SK-N-SH (cell line): ENCODE measurements around the gene LONRF2. TPM values are rescaled to one million over a fixed set of nuclear protein-coding genes. Genes with fewer than 3 reads are reported as not detected.

Source experiments
- CTCF ChIA-PET: fragments of 300-600, 350-600 bp; formaldehyde crosslinking; extraction: SDS; loops from one replicate; lab custom pipeline; 2021; lab: Yijun Ruan, JAX
- POLR2A ChIA-PET: fragments of 350-600 bp; sonication (Branson Sonifier 250); formaldehyde crosslinking; extraction: SDS; loops from one replicate; lab custom pipeline; 2020; ENCODE audit warnings: antibody characterized with exemption, inconsistent platforms; lab: Yijun Ruan, JAX
- DNase-seq: peaks from one replicate; pipeline ENCODE4 v3.0.0; 2012
- H2AFZ ChIP-seq: fragments of 200-600 bp; sonication (generic); 2 replicates; pipeline ENCODE4 v1.8.1; 2016; ENCODE audit warnings: antibody characterized with exemption, mild to moderate bottlenecking, low read depth
- H3F3A ChIP-seq: fragments of 200-600 bp; sonication (generic); replicated peaks from 2 replicates; pipeline ENCODE3; 2016; ENCODE audit warnings: antibody characterized with exemption, mild to moderate bottlenecking; ENCODE audit not compliant: insufficient read depth
- H3K27ac ChIP-seq, 2 experiments: fragments of 200-500 bp in 1 of 2; fragments of 200-600 bp in 1 of 2; sonication (Bioruptor generic) in 1 of 2; sonication (generic), shearing (Covaris generic) in 1 of 2; 2 replicates each; pipeline versions ENCODE4 v1.5.1 to v1.6.1; 2014 to 2016; ENCODE audit warnings: low read depth in 2 of 2, inconsistent platforms in 1 of 2, low read length in 1 of 2, mild to moderate bottlenecking in 1 of 2, mixed read lengths in 1 of 2
- H3K27me3 ChIP-seq: fragments of 200-600 bp; sonication (generic), shearing (Covaris generic); 2 replicates; pipeline ENCODE4 v1.6.1; 2016; ENCODE audit warnings: mixed run types; ENCODE audit not compliant: insufficient read depth
- H3K36me3 ChIP-seq, 2 experiments: fragments of 200-500 bp in 1 of 2; fragments of 200-600 bp in 1 of 2; sonication (Bioruptor generic) in 1 of 2; sonication (generic) in 1 of 2; replicated peaks in 1 of 2; 2 replicates each; pipeline versions ENCODE3 to v1.5.1; 2014 to 2016; ENCODE audit warnings: low read length in 1 of 2, mild to moderate bottlenecking in 1 of 2; ENCODE audit not compliant: insufficient read depth in 2 of 2, control insufficient read depth in 1 of 2
- H3K4me1 ChIP-seq, 2 experiments: fragments of 200-500 bp in 1 of 2; fragments of 200-600 bp in 1 of 2; sonication (Bioruptor generic) in 1 of 2; sonication (generic), shearing (Covaris generic) in 1 of 2; 2 replicates each; pipeline versions ENCODE4 v1.5.1 to v1.6.1; 2014 to 2016; ENCODE audit warnings: low read depth in 1 of 2, low read length in 1 of 2, mixed run types in 1 of 2; ENCODE audit not compliant: insufficient read depth in 2 of 2, control insufficient read depth in 1 of 2
- H3K4me2 ChIP-seq: fragments of 200-600 bp; sonication (generic), shearing (Covaris generic); 2 replicates; pipeline ENCODE4 v1.6.1; 2017; ENCODE audit warnings: mixed run types
- H3K4me3 ChIP-seq, 2 experiments: fragments of 200-500 bp in 1 of 2; fragments of 200-600 bp in 1 of 2; sonication (Bioruptor generic) in 1 of 2; sonication (generic), shearing (Covaris generic) in 1 of 2; 2 replicates each; pipeline versions ENCODE4 v1.5.1 to v1.8.1; 2014 to 2016; ENCODE audit warnings: low read depth in 2 of 2, inconsistent platforms in 1 of 2, low read length in 1 of 2, mild to moderate bottlenecking in 1 of 2, mixed read lengths in 1 of 2, moderate library complexity in 1 of 2
- H3K79me2 ChIP-seq: fragments of 200-600 bp; sonication (generic); 2 replicates; pipeline ENCODE4 v1.8.1; 2017; ENCODE audit warnings: mild to moderate bottlenecking; ENCODE audit not compliant: insufficient read depth
- H3K9ac ChIP-seq: fragments of 200-600 bp; sonication (generic); 2 replicates; pipeline ENCODE4 v1.6.1; 2017; ENCODE audit warnings: mixed run types
- H3K9me2 ChIP-seq: fragments of 200-600 bp; sonication (generic); 2 replicates; pipeline ENCODE4 v1.6.1; 2017; ENCODE audit warnings: mixed run types
- H3K9me3 ChIP-seq: fragments of 200-600 bp; sonication (generic); 2 replicates; pipeline ENCODE4 v1.6.1; 2017; ENCODE audit warnings: mixed run types, mild to moderate bottlenecking, moderate library complexity
- H4K20me1 ChIP-seq: fragments of 200-600 bp; sonication (generic); 2 replicates; pipeline ENCODE4 v1.6.1; 2017; ENCODE audit warnings: mild to moderate bottlenecking, mixed run types; ENCODE audit not compliant: insufficient read depth
- CHD2 ChIP-seq: fragments of 150-350 bp; IDR thresholded peaks from 2 replicates; pipeline ENCODE4 v1.6.1; 2018; ENCODE audit warnings: low read length; ENCODE audit not compliant: partially characterized antibody
- EZH2phosphoT487 ChIP-seq: fragments of 200-600 bp; sonication (generic); IDR thresholded peaks from 2 replicates; pipeline ENCODE4 v1.6.1; 2017; ENCODE audit warnings: low read depth, mixed run types, mild to moderate bottlenecking, antibody characterized with exemption, moderate library complexity, borderline replicate concordance
- MXI1 ChIP-seq: IDR thresholded peaks from 2 replicates; pipeline ENCODE4 v1.6.1; 2012; ENCODE audit warnings: mild to moderate bottlenecking, low read depth, low read length, improper control_type of control experiment
- POLR2AphosphoS5 ChIP-seq: IDR thresholded peaks from 2 replicates; pipeline ENCODE4 v1.6.1; 2012; ENCODE audit warnings: low read depth, low read length
- RAD21 ChIP-seq: IDR thresholded peaks from 2 replicates; pipeline ENCODE4 v1.6.1; 2012; ENCODE audit warnings: mild to moderate bottlenecking, low read length
- TCF12 ChIP-seq: IDR thresholded peaks from 2 replicates; pipeline ENCODE4 v1.4.0; 2012
- TEAD4 ChIP-seq: IDR thresholded peaks from 2 replicates; pipeline ENCODE4 v1.4.0; 2012; ENCODE audit warnings: mild to moderate bottlenecking, borderline replicate concordance; ENCODE audit not compliant: insufficient read depth
- WGBS: methylation state at CpG from one replicate; pipeline ENCODE4 v1.1.6; 2017; ENCODE audit warnings: low lambda C conversion rate; 5-methylcytosine and 5-hydroxymethylcytosine counted together
- polyA plus RNA-seq, 3 experiments: library from polyadenylated mRNA; depleted of rRNA; stranded (reverse); fragments of >200 nt; gene quantifications; 2 replicates each; pipeline ENCODE4 v1.2.3, GENCODE V29; 2012
- TF ChIP-seq, protein P1 (sequence below): fragments of 200-600 bp; sonication (generic); IDR thresholded peaks from 2 replicates; pipeline ENCODE4 v1.6.1; 2017; ENCODE audit warnings: antibody characterized with exemption, mild to moderate bottlenecking, moderate library complexity
- TF ChIP-seq, protein P2 (sequence below): IDR thresholded peaks from 2 replicates; pipeline ENCODE4 v1.6.1; 2012; ENCODE audit warnings: mild to moderate bottlenecking, low read depth, low read length, moderate library complexity

Gene LONRF2
- polyA plus RNA-seq, 1 of the 3 experiments (the other 2 are of a cell fraction): 2.0 TPM

DNA sequence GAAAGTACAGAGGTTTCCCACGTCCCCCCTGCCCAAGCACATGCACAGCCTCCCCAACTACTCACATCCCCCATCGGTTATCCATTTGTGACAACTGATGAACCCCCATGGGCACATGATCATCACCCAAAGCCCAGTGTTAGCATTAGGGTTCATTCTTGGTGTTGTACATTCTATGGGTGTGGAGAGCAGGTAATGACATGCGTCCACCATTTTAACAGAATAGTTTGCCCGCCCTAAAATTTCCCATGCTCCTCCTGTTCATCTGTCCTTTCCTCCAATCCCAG is 74.3 kb downstream of the LONRF2 start (continued):
- TF ChIP-seq MXI1 (no peak), RAD21 (no peak), TEAD4 (no peak)

DNA sequence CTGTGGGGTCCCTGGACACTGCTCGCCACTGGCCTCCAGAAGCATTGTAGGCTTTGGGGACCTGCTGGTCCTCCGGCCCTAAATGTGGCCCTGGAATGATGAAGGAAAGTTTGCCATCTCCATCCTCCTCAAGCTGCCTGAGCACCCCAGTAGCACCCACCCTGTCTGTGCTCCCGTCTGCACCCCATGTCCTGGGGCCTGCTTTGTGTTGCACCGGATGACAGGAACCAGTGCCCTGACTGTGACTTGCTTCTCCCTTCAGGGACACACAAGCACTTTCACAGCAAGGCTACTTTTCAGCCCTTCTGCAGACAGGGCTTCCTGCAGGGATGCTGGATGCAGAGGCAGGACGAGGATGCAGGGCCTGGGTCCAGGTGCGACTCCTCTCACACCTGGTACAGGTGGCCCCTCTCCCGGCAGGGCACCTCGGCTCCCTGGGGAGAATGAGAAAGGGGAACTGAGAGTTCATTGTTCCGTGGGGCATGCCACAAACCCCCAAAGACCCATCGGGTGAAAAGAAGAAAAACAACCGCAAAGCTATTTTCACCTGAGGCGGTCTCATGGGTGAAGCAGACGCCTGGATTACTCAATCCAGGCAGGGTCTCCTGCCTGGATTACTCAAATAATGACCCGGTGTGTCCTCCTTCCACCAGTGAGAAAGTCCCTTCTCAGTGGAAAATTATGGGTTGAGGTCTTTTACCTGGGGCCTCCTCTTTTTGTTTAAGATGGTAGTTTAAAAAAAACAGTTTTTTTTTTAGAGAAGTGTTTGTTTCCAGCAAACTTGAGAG is 74.9 kb downstream of the LONRF2 start:
- CTCF ChIA-PET: interaction anchor here (1.3 to 9.6 kb wide), 3 partner anchors 13 to 688 kb away, joined by 3 to 102 read pairs (median 15); no protein-coding TSS in a partner anchor
- no peaks in the 10 kb centered on the region for H3F3A ChIP-seq
- no peaks in the 10 kb centered on the region; the same call in 1 of the 2 replicates for H3K27me3 ChIP-seq
- H3K9ac ChIP-seq: no peak overlapping the region
- H3K4me1 ChIP-seq: peaks cover 0 to 7% of the 10 kb centered on the region in 2 experiments; a peak in 1 of 4 replicates
- no peaks in the 10 kb centered on the region for H4K20me1 ChIP-seq
- TF ChIP-seq TCF12: no peak
- no peaks in the 10 kb centered on the region for H3K9me3 ChIP-seq
- no peak for DNase-seq
- no peaks in the 10 kb centered on the region for H3K36me3 ChIP-seq
- no peaks in the 10 kb centered on the region for H3K9me2 ChIP-seq
- no peak overlapping the region for H3K4me3 ChIP-seq
- H3K79me2 ChIP-seq: no peaks in the 10 kb centered on the region
- H3K27ac ChIP-seq: no peak overlapping the region
- POLR2A ChIA-PET: no interaction called here
- H3K4me2 ChIP-seq: no peak overlapping the region
- 72% methylated on average over 8 of the region's 14 CpGs for WGBS
- no peak overlapping the region for H2AFZ ChIP-seq

DNA sequence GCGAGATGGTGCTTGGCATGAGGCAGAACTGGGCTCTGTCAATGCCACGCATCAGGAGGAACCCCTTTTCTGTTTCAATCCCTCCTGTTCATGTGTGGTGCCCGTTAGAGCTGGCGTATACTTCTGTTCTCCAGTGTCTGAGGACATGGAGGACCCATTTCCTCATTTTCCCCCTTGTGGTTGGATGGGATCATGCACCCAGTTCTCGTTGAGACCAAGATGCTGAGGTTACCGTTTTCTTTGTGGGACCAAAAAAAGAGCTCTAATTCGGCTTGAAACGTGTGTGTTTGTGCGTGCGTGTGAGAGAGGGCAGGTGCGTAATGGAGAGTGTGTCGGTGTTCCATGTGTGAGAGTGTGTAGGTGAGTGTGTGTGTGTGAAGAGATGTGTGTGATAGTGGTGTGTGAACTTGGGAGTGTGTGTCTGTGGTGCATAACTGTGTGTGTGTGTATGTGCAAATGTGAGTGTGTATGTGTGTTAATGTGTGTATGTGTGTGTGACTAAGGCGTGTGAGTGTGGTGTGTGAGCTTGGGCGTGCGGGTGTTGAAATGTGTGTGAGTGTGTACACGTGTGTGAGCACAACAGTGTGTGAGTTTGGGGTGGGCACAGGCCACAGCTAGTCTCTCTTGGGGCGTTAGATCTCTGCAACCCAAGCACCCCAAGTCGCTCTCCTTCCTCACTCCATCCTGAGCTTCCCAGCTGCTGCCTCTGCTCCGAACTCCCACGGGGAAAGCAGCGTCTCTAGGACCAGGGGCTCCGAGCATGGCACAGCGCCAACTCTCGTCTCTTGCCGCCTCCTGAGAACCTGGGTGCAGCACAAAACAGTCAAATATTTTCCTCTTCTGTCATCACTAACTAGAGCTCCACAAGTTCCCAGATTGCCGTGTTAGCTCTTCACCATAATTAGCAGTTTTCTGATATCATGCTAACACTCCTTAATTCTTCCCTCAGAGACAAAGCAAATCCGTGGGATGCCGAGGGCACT is 75.8 kb downstream of the LONRF2 start:
- no peaks in the 10 kb centered on the region for H4K20me1 ChIP-seq
- no peaks in the 10 kb centered on the region for H3K9me3 ChIP-seq
- H3K9me2 ChIP-seq: no peaks in the 10 kb centered on the region
- peaks cover 0 to 8% of the 10 kb centered on the region in 2 experiments; a peak in 1 of 4 replicates for H3K4me1 ChIP-seq
- H3K9ac ChIP-seq: no peak overlapping the region
- H3F3A ChIP-seq: no peaks in the 10 kb centered on the region
- H2AFZ ChIP-seq: no peak overlapping the region
- CTCF ChIA-PET: interaction anchor here (0.6 to 9.6 kb wide), 13 partner anchors 8 to 690 kb away, joined by 3 to 102 read pairs (median 3); no protein-coding TSS in a partner anchor
- TF ChIP-seq EZH2phosphoT487: no peak
- TF ChIP-seq, protein P1, sequence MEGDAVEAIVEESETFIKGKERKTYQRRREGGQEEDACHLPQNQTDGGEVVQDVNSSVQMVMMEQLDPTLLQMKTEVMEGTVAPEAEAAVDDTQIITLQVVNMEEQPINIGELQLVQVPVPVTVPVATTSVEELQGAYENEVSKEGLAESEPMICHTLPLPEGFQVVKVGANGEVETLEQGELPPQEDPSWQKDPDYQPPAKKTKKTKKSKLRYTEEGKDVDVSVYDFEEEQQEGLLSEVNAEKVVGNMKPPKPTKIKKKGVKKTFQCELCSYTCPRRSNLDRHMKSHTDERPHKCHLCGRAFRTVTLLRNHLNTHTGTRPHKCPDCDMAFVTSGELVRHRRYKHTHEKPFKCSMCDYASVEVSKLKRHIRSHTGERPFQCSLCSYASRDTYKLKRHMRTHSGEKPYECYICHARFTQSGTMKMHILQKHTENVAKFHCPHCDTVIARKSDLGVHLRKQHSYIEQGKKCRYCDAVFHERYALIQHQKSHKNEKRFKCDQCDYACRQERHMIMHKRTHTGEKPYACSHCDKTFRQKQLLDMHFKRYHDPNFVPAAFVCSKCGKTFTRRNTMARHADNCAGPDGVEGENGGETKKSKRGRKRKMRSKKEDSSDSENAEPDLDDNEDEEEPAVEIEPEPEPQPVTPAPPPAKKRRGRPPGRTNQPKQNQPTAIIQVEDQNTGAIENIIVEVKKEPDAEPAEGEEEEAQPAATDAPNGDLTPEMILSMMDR: peak; percentile 48; the same call in 1 of the 2 replicates
- no peak for TF ChIP-seq CHD2
- TF ChIP-seq, protein P2, sequence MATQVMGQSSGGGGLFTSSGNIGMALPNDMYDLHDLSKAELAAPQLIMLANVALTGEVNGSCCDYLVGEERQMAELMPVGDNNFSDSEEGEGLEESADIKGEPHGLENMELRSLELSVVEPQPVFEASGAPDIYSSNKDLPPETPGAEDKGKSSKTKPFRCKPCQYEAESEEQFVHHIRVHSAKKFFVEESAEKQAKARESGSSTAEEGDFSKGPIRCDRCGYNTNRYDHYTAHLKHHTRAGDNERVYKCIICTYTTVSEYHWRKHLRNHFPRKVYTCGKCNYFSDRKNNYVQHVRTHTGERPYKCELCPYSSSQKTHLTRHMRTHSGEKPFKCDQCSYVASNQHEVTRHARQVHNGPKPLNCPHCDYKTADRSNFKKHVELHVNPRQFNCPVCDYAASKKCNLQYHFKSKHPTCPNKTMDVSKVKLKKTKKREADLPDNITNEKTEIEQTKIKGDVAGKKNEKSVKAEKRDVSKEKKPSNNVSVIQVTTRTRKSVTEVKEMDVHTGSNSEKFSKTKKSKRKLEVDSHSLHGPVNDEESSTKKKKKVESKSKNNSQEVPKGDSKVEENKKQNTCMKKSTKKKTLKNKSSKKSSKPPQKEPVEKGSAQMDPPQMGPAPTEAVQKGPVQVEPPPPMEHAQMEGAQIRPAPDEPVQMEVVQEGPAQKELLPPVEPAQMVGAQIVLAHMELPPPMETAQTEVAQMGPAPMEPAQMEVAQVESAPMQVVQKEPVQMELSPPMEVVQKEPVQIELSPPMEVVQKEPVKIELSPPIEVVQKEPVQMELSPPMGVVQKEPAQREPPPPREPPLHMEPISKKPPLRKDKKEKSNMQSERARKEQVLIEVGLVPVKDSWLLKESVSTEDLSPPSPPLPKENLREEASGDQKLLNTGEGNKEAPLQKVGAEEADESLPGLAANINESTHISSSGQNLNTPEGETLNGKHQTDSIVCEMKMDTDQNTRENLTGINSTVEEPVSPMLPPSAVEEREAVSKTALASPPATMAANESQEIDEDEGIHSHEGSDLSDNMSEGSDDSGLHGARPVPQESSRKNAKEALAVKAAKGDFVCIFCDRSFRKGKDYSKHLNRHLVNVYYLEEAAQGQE: no peak
- TF ChIP-seq POLR2AphosphoS5: no peak
- 73% methylated on average over 27 of the region's 28 CpGs for WGBS
- H3K4me3 ChIP-seq: no peak overlapping the region; a peak in 1 of 4 replicates
- POLR2A ChIA-PET: no interaction called here
- no peaks in the 10 kb centered on the region for H3K36me3 ChIP-seq
- no peaks in the 10 kb centered on the region; the same call in 1 of the 2 replicates for H3K27me3 ChIP-seq
- no peaks in the 10 kb centered on the region for H3K79me2 ChIP-seq
- no peak overlapping the region for H3K4me2 ChIP-seq
- peak; percentile 49 for DNase-seq
- H3K27ac ChIP-seq: no peak overlapping the region
